GM12878 (cell line): ENCODE results near the gene AMPD2. TPM values are rescaled to one million over a fixed set of nuclear protein-coding genes. Genes with fewer than 3 reads are reported as not detected.

Experiments used
- BMI1 ChIP-seq: fragments of 450-650 bp; IDR thresholded peaks from 2 replicates; pipeline ENCODE4 v1.6.1; 2016; ENCODE audit warnings: mild to moderate bottlenecking, moderate library complexity, borderline replicate concordance
- CHD4 ChIP-seq: fragments of 200-600 bp; sonication (generic); IDR thresholded peaks from 2 replicates; pipeline ENCODE4 v1.6.1; 2016; ENCODE audit warnings: mild to moderate bottlenecking
- EZH2 ChIP-seq: IDR thresholded peaks from 2 replicates; pipeline ENCODE4 v1.6.1; 2012; ENCODE audit warnings: low read depth, mild to moderate bottlenecking, control low read depth, inconsistent platforms, low read length, borderline replicate concordance; ENCODE audit not compliant: control insufficient read depth
- MEF2B ChIP-seq: fragments of 450-650 bp; IDR thresholded peaks from 2 replicates; pipeline ENCODE4 v1.6.1; 2018; ENCODE audit warnings: mild to moderate bottlenecking, moderate library complexity; ENCODE audit not compliant: partially characterized antibody, poor library complexity, severe bottlenecking
- POLR2AphosphoS5 ChIP-seq: IDR thresholded peaks from 2 replicates; pipeline ENCODE4 v1.6.1; 2011; ENCODE audit warnings: mild to moderate bottlenecking, low read length, inconsistent platforms
- RUNX3 ChIP-seq: IDR thresholded peaks from 2 replicates; pipeline ENCODE4 v1.6.1; 2012; ENCODE audit warnings: low read length, inconsistent platforms
- STAT1 ChIP-seq: fragments of 450-650 bp; conservative IDR thresholded peaks from 2 replicates; pipeline ENCODE4 v1.6.1; 2014; ENCODE audit warnings: antibody characterized with exemption, mild to moderate bottlenecking
- SUPT20H ChIP-seq: IDR thresholded peaks from 2 replicates; pipeline ENCODE4 v1.6.1; 2011; ENCODE audit warnings: low read depth, mild to moderate bottlenecking, low read length, moderate library complexity, borderline replicate concordance; ENCODE audit not compliant: control insufficient read depth
- USF1 ChIP-seq: IDR thresholded peaks from 2 replicates; pipeline ENCODE4 v1.6.1; 2011; ENCODE audit warnings: borderline replicate concordance, low read depth, mild to moderate bottlenecking, moderate library complexity, mixed read lengths, low read length; ENCODE audit not compliant: insufficient read depth; ENCODE audit errors: extremely low read length
- USF2 ChIP-seq: IDR thresholded peaks from 2 replicates; pipeline ENCODE4 v1.6.1; 2011; ENCODE audit warnings: low read depth, low read length, improper control_type of control experiment, borderline replicate concordance
- ZNF217 ChIP-seq: fragments of 450-650 bp; IDR thresholded peaks from 2 replicates; pipeline ENCODE4 v1.6.1; 2017; ENCODE audit warnings: antibody characterized with exemption, mild to moderate bottlenecking
- polyA plus RNA-seq, 11 experiments: library from polyadenylated mRNA; depleted of rRNA in 4 of 11; unstranded in 6 of 11; stranded (reverse) in 5 of 11; fragments of >200 nt; fragmentation: Nextera tagmentation in 4 of 11; fragmentation: Illumina TruSeq in 1 of 11; extraction: Ambion mirVana in 4 of 11; extraction: Trizol in 1 of 11; gene quantifications; 1 replicate in 1 of 11; 2 replicates in 10 of 11; pipeline versions ENCODE4 v1.2.1 to v1.2.3, GENCODE V29; 2011 to 2016; ENCODE audit warnings: inconsistent platforms in 2 of 11, missing spikeins in 2 of 11, low read depth in 1 of 11
- total RNA-seq, 4 experiments: library from RNA; depleted of rRNA in 3 of 4; stranded (reverse); fragments of >200 nt in 3 of 4; fragmentation: Illumina TruSeq in 1 of 4; extraction: Trizol in 1 of 4; gene quantifications; 2 replicates each; pipeline versions ENCODE4 v1.2.1 to v1.2.3, GENCODE V29; 2013 to 2021
- TF ChIP-seq, protein P1 (sequence below): fragments of 450-650 bp; formaldehyde crosslinking; IDR thresholded peaks from 2 replicates; pipeline ENCODE4 v1.4.0; 2020; ENCODE audit warnings: mild to moderate bottlenecking, moderate library complexity
- TF ChIP-seq, protein P2 (sequence below): fragments of 450-650 bp; formaldehyde crosslinking; IDR thresholded peaks from 2 replicates; pipeline ENCODE4 v1.4.0; 2022; ENCODE audit warnings: mild to moderate bottlenecking, moderate library complexity
- TF ChIP-seq, protein P3 (sequence below): fragments of 450-650 bp; IDR thresholded peaks from 2 replicates; pipeline ENCODE4 v1.6.1; 2016; ENCODE audit warnings: mild to moderate bottlenecking

Gene AMPD2
- total and polyA plus RNA-seq, 10 of the 15 experiments (the other 5 are each of a cell fraction or from before 2014, with no cell fraction given), result 2.0 to 75.9 (median 31.3) TPM

GRCh38 chr1:109619576-109620400, at the start of gene AMPD2, which contains the start of gene GNAT2 (continued):
- TF ChIP-seq STAT1 (no peak), USF1 (peak; percentile 78), ZNF217 (no peak), RUNX3 (peak; percentile 67), USF2 (peak; percentile 69), CHD4 (no peak), SUPT20H (no peak), EZH2 (no peak), POLR2AphosphoS5 (peak; percentile 82), MEF2B (peak; percentile 72), BMI1 (no peak)
- TF ChIP-seq, protein P1, sequence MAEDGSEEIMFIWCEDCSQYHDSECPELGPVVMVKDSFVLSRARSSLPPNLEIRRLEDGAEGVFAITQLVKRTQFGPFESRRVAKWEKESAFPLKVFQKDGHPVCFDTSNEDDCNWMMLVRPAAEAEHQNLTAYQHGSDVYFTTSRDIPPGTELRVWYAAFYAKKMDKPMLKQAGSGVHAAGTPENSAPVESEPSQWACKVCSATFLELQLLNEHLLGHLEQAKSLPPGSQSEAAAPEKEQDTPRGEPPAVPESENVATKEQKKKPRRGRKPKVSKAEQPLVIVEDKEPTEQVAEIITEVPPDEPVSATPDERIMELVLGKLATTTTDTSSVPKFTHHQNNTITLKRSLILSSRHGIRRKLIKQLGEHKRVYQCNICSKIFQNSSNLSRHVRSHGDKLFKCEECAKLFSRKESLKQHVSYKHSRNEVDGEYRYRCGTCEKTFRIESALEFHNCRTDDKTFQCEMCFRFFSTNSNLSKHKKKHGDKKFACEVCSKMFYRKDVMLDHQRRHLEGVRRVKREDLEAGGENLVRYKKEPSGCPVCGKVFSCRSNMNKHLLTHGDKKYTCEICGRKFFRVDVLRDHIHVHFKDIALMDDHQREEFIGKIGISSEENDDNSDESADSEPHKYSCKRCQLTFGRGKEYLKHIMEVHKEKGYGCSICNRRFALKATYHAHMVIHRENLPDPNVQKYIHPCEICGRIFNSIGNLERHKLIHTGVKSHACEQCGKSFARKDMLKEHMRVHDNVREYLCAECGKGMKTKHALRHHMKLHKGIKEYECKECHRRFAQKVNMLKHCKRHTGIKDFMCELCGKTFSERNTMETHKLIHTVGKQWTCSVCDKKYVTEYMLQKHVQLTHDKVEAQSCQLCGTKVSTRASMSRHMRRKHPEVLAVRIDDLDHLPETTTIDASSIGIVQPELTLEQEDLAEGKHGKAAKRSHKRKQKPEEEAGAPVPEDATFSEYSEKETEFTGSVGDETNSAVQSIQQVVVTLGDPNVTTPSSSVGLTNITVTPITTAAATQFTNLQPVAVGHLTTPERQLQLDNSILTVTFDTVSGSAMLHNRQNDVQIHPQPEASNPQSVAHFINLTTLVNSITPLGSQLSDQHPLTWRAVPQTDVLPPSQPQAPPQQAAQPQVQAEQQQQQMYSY (CRISPR knock-in tag), result no peak
- TF ChIP-seq, protein P2, sequence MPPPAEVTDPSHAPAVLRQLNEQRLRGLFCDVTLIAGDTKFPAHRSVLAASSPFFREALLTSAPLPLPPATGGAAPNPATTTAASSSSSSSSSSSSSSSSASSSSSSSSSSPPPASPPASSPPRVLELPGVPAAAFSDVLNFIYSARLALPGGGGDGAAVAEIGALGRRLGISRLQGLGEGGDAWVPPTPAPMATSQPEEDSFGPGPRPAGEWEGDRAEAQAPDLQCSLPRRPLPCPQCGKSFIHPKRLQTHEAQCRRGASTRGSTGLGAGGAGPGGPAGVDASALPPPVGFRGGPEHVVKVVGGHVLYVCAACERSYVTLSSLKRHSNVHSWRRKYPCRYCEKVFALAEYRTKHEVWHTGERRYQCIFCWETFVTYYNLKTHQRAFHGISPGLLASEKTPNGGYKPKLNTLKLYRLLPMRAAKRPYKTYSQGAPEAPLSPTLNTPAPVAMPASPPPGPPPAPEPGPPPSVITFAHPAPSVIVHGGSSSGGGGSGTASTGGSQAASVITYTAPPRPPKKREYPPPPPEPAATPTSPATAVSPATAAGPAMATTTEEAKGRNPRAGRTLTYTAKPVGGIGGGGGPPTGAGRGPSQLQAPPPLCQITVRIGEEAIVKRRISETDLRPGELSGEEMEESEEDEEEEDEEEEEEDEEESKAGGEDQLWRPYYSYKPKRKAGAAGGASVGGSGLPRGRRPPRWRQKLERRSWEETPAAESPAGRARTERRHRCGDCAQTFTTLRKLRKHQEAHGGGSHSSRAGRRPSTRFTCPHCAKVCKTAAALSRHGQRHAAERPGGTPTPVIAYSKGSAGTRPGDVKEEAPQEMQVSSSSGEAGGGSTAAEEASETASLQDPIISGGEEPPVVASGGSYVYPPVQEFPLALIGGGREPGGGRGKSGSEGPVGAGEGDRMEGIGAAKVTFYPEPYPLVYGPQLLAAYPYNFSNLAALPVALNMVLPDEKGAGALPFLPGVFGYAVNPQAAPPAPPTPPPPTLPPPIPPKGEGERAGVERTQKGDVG (CRISPR knock-in tag), result no peak
- TF ChIP-seq, protein P3, sequence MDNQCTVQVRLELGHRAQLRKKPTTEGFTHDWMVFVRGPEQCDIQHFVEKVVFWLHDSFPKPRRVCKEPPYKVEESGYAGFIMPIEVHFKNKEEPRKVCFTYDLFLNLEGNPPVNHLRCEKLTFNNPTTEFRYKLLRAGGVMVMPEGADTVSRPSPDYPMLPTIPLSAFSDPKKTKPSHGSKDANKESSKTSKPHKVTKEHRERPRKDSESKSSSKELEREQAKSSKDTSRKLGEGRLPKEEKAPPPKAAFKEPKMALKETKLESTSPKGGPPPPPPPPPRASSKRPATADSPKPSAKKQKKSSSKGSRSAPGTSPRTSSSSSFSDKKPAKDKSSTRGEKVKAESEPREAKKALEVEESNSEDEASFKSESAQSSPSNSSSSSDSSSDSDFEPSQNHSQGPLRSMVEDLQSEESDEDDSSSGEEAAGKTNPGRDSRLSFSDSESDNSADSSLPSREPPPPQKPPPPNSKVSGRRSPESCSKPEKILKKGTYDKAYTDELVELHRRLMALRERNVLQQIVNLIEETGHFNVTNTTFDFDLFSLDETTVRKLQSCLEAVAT, result no peak
